ENCODE data around the gene RPA3. TPM values are rescaled to one million over a fixed set of nuclear protein-coding genes. Genes with fewer than 3 reads are reported as not detected.

RPA3 gene
- total RNA-seq, 3 donors from 2014 or later = 23.2 to 38.4 (median 28.7) TPM

- no peaks in the 10 kb centered on the region for H3K4me1 ChIP-seq (ENCODE audit: low read depth)
- intact Hi-C loops (cut with DNase I, micrococcal nuclease) = no loop called here
Measured at GRCh38 chr7:7695111-7695817, 23.1 kb downstream of the RPA3 start.

GRCh38 chr7:7694542-7694941, 23.9 kb downstream of the RPA3 start:
- DNase-seq (no peak), ATAC-seq (no peak)
- TF ChIP-seq CTCF (IDR thresholded peaks at IDR 0.05) = no peak
- intact Hi-C loops (cut with DNase I, micrococcal nuclease) = no loop called here
- H3K9me3 ChIP-seq = no peaks in the 10 kb centered on the region
- no peaks in the 10 kb centered on the region for H3K36me3 ChIP-seq (ENCODE audit: low read depth)
- no peak overlapping the region for H3K4me3 ChIP-seq
- no peaks in the 10 kb centered on the region for H3K4me1 ChIP-seq (ENCODE audit: low read depth)

More at GRCh38 chr7:7695111-7695817, 23.1 kb downstream of the RPA3 start:
- TF ChIP-seq CTCF (IDR thresholded peaks at IDR 0.05) = no peak
- ATAC-seq (no peak), DNase-seq (no peak)
- no peak overlapping the region for H3K4me3 ChIP-seq
- H3K36me3 ChIP-seq (ENCODE audit: low read depth) = no peaks in the 10 kb centered on the region
- no peaks in the 10 kb centered on the region for H3K9me3 ChIP-seq

- Histone ChIP-seq H3K4me3 (no peak overlapping the region), H3K9me3 (no peaks in the 10 kb centered on the region), H3K36me3 (ENCODE audit: low read depth) (no peaks in the 10 kb centered on the region), H3K4me1 (ENCODE audit: low read depth) (no peaks in the 10 kb centered on the region)
- DNase-seq = no peak
- intact Hi-C loops (cut with DNase I, micrococcal nuclease) = no loop called here
- ATAC-seq = no peak
- TF ChIP-seq CTCF (IDR thresholded peaks at IDR 0.05) = no peak
Measured at GRCh38 chr7:7693881-7694280, 24.5 kb downstream of the RPA3 start.

GRCh38 chr7:7688956-7689355, 29.5 kb downstream of the RPA3 start:
- DNase-seq = no peak
- H3K36me3 ChIP-seq (ENCODE audit: low read depth) = no peaks in the 10 kb centered on the region
- no peak overlapping the region for H3K4me3 ChIP-seq
- no peak for TF ChIP-seq CTCF (IDR thresholded peaks at IDR 0.05)
- H3K4me1 ChIP-seq (ENCODE audit: low read depth) = no peaks in the 10 kb centered on the region
- intact Hi-C loops (cut with DNase I, micrococcal nuclease) = loop anchor here in 1 of 2 donors (10.0 kb wide), 2 partner anchors 76 to 526 kb away; no protein-coding TSS in a partner anchor
- no peak for ATAC-seq
- H3K9me3 ChIP-seq = no peaks in the 10 kb centered on the region

GRCh38 chr7:7688310-7688709, 30.1 kb downstream of the RPA3 start:
- no peak for ATAC-seq
- intact Hi-C loops (cut with DNase I, micrococcal nuclease) = loop anchor here in 1 of 2 donors (10.0 kb wide), 2 partner anchors 76 to 526 kb away; no protein-coding TSS in a partner anchor

More at GRCh38 chr7:7688310-7688709, 30.1 kb downstream of the RPA3 start:
- no peak for DNase-seq
- H3K4me3 ChIP-seq = no peak overlapping the region
- TF ChIP-seq CTCF (IDR thresholded peaks at IDR 0.05) = no peak
- no peaks in the 10 kb centered on the region for H3K4me1 ChIP-seq (ENCODE audit: low read depth)
- H3K9me3 ChIP-seq = no peaks in the 10 kb centered on the region
- H3K36me3 ChIP-seq (ENCODE audit: low read depth) = no peaks in the 10 kb centered on the region

Measured in mucosa of descending colon (tissue), 3 donors.